HEK293T (cell line): ENCODE measurements around the gene RBBP6.

Experiments
- CTCF ChIA-PET: fragments of 350-600 bp; formaldehyde crosslinking; extraction: SDS; loops from one replicate; lab custom pipeline; 2021; ENCODE audit warnings: antibody characterized with exemption, inconsistent platforms; lab: Yijun Ruan, JAX
- POLR2A ChIA-PET: fragments of 350-600 bp; formaldehyde crosslinking; extraction: SDS; loops from one replicate; lab custom pipeline; 2020; ENCODE audit warnings: antibody characterized with exemption, inconsistent platforms; lab: Yijun Ruan, JAX
- DNase-seq: peaks from one replicate; pipeline ENCODE4 v3.0.0; 2012; ENCODE audit warnings: mixed read lengths; ENCODE audit errors: extremely low spot score
- ARNT ChIP-seq: fragments of 450-650 bp; IDR thresholded peaks from 2 replicates; pipeline ENCODE4 v1.6.1; 2017; ENCODE audit warnings: mild to moderate bottlenecking
- BHLHE40 ChIP-seq: fragments of 450-650 bp; IDR thresholded peaks from 2 replicates; pipeline ENCODE4 v1.6.1; 2016; ENCODE audit warnings: mild to moderate bottlenecking, moderate library complexity, borderline replicate concordance
- CTBP1 ChIP-seq: fragments of 450-650 bp; IDR thresholded peaks from 2 replicates; pipeline ENCODE4 v1.6.1; 2016; ENCODE audit warnings: borderline replicate concordance
- ELF4 ChIP-seq: fragments of 450-650 bp; IDR thresholded peaks from 2 replicates; pipeline ENCODE4 v1.6.1; 2017; ENCODE audit warnings: antibody characterized with exemption
- FOXA1 ChIP-seq: fragments of 450-650 bp; IDR thresholded peaks from 2 replicates; pipeline ENCODE4 v1.6.1; 2016; ENCODE audit warnings: mild to moderate bottlenecking
- FOXK2 ChIP-seq: fragments of 450-650 bp; IDR thresholded peaks from 2 replicates; pipeline ENCODE4 v1.6.1; 2016; ENCODE audit warnings: mild to moderate bottlenecking
- FOXM1 ChIP-seq: fragments of 450-650 bp; IDR thresholded peaks from 2 replicates; pipeline ENCODE4 v1.6.1; 2017; ENCODE audit warnings: mild to moderate bottlenecking, borderline replicate concordance
- HDGF ChIP-seq: fragments of 450-650 bp; IDR thresholded peaks from 2 replicates; pipeline ENCODE4 v1.6.1; 2017; ENCODE audit warnings: antibody characterized with exemption, borderline replicate concordance
- L3MBTL2 ChIP-seq: fragments of 450-650 bp; conservative IDR thresholded peaks from 2 replicates; pipeline ENCODE4 v1.6.1; 2016; ENCODE audit warnings: mild to moderate bottlenecking
- LEF1 ChIP-seq: fragments of 450-650 bp; IDR thresholded peaks from 2 replicates; pipeline ENCODE4 v1.6.1; 2017; ENCODE audit warnings: mild to moderate bottlenecking, borderline replicate concordance
- NFRKB ChIP-seq: fragments of 450-650 bp; IDR thresholded peaks from 2 replicates; pipeline ENCODE4 v1.6.1; 2016; ENCODE audit warnings: mild to moderate bottlenecking, moderate library complexity
- SP1 ChIP-seq: fragments of 450-650 bp; IDR thresholded peaks from 2 replicates; pipeline ENCODE4 v1.6.1; 2017
- SUZ12 ChIP-seq: fragments of 450-650 bp; IDR thresholded peaks from 2 replicates; pipeline ENCODE4 v1.6.1; 2016; ENCODE audit warnings: mild to moderate bottlenecking
- TARDBP ChIP-seq: fragments of 450-650 bp; IDR thresholded peaks from 2 replicates; pipeline ENCODE4 v1.6.1; 2016
- ZNF384 ChIP-seq: fragments of 450-650 bp; IDR thresholded peaks from 2 replicates; pipeline ENCODE4 v1.6.1; 2016
- TF ChIP-seq, protein P1 (sequence below): fragments of 450-650 bp; IDR thresholded peaks from 2 replicates; pipeline ENCODE4 v1.6.1; 2016

RBBP6 gene

DNA sequence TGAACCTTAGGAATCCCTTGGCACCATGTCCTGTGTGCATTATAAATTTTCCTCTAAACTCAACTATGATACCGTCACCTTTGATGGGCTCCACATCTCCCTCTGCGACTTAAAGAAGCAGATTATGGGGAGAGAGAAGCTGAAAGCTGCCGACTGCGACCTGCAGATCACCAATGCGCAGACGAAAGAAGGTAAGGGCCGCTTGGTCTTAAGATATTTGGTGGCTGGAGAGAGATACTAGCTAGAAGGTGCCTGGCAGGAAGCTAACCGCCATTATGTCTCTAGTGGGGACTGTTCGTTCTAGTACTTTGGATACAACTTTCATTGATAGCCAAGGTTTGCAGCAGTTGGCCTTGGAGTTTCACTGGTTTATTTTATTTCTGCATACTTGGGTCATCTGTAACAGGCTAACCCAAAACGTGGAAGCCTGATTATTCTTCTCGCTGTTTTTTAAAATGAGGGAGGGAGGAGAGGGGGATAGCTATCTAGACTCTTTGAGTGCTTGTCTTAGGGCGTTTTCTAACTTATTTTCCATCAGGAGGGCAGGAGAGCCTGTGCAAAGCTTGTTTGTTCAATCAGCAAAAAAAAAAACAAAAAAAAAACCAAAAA, 1.3 kb downstream of the RBBP6 start:
- TF ChIP-seq SP1, result no peak
- TF ChIP-seq, protein P1, sequence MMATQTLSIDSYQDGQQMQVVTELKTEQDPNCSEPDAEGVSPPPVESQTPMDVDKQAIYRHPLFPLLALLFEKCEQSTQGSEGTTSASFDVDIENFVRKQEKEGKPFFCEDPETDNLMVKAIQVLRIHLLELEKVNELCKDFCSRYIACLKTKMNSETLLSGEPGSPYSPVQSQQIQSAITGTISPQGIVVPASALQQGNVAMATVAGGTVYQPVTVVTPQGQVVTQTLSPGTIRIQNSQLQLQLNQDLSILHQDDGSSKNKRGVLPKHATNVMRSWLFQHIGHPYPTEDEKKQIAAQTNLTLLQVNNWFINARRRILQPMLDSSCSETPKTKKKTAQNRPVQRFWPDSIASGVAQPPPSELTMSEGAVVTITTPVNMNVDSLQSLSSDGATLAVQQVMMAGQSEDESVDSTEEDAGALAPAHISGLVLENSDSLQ, result no peak
- no peak for TF ChIP-seq ARNT
- no peak for TF ChIP-seq TARDBP
- no peak for TF ChIP-seq SUZ12
- no peak for TF ChIP-seq NFRKB
- TF ChIP-seq HDGF, result no peak
- TF ChIP-seq FOXK2, result no peak
- no peak for TF ChIP-seq L3MBTL2
- TF ChIP-seq BHLHE40, result no peak
- TF ChIP-seq FOXM1, result no peak
- TF ChIP-seq FOXA1, result no peak
- TF ChIP-seq LEF1, result no peak
- TF ChIP-seq ELF4, result no peak
- TF ChIP-seq ZNF384, result no peak
- TF ChIP-seq CTBP1, result no peak
- ChIA-PET POLR2A (no interaction called here), CTCF (interaction anchor here (0.6 kb wide), 1 partner anchor 26 kb away, joined by 3 read pairs; no protein-coding TSS in a partner anchor)
- no peak for DNase-seq

DNA sequence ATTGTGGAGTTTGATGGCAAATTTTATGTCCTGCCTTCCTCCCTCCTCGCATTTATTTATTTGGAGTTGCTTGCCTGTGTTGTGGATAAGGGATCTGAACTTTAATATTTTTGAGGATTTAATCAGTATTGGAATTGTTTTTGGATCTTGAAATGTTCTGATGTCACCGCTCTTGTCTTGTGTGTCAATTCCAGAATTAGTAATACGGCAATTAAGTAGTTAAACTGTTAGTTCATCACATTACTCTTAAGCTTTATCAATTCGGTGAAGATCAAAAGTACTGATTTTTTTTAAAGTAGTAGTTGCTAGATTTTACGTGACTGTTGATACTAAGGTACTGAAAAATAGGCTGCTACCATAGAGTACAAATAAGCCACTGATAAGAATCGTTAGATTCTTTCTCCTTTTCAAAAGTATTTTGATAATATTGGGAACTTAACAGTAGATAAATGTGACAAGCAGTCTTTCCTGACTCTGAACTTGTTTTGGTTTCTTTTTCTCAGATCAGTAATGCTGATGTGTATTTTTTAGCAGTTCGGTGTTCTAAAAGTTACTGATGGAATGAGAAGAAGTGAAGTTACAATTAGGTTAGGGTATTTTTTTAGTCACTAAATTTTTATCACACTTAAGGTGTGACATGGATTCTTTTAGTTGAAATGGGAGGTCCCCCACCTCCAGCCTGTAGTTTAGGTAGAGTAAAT, 2.0 kb downstream of the RBBP6 start:
- TF ChIP-seq LEF1, result no peak
- TF ChIP-seq FOXK2, result no peak
- no peak for TF ChIP-seq ARNT
- TF ChIP-seq ELF4, result no peak
- no peak for TF ChIP-seq ZNF384
- TF ChIP-seq NFRKB, result no peak
- TF ChIP-seq FOXA1, result no peak
- TF ChIP-seq L3MBTL2, result no peak
- TF ChIP-seq BHLHE40, result no peak
- TF ChIP-seq SUZ12, result no peak
- TF ChIP-seq TARDBP, result no peak
- TF ChIP-seq HDGF, result no peak
- TF ChIP-seq CTBP1, result no peak
- TF ChIP-seq, protein P1, result no peak
- CTCF ChIA-PET, result interaction anchor here (0.6 kb wide), 1 partner anchor 25 kb away, joined by 3 read pairs; no protein-coding TSS in a partner anchor
- no peak for DNase-seq
- POLR2A ChIA-PET, result interaction anchor here (0.7 kb wide), 1 partner anchor 614 kb away, joined by 3 read pairs; no protein-coding TSS in a partner anchor

DNA sequence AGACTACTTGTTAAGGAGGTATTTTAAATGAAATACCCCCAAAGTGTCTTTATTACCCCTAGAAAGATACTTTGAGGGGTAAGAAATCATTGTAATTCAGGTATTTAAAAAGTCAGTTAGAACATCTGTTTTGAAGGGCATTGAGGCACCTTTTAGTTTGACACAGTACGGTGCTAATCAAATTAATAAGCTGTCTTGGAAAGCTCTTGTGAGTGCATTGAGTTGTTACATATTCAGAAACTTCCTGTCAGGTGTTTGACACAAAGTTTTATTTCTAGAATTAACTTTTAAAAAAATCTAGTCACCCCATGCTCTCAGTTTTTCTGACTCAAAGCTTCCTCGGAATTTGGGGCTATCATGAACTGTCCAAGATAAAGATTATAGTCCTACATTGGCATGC, 4.6 kb downstream of the RBBP6 start:
- ChIA-PET CTCF (no interaction called here), POLR2A (no interaction called here)
- no peak for DNase-seq

DNA sequence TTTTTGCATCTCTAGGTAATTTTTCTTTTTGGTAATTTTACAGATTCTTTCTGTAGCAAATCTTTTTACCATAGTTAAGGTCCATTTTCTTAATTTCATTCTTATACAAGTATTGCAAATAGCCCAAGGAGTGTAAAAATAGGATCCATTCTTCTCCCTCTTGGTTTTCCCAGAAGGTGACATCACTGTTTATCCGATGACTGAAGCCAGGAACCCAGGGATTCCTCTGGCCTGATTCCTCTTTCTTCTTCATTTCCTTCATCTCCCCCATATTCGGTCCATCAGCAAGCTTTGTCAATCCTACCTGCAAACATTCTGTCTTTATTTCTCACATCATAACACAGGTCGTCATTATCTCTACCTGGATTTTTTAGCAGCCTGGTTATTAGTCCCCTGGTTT, 5.3 kb downstream of the RBBP6 start:
- CTCF ChIA-PET, result no interaction called here
- POLR2A ChIA-PET, result no interaction called here
- DNase-seq, result no peak
- TF ChIP-seq HDGF (no peak), LEF1 (no peak), FOXM1 (no peak), SUZ12 (no peak)

More for the DNA sequence above, 4.6 kb downstream of the RBBP6 start:
- no peak for TF ChIP-seq HDGF
- no peak for TF ChIP-seq ARNT
- no peak for TF ChIP-seq TARDBP
- TF ChIP-seq, protein P1, result no peak

DNA sequence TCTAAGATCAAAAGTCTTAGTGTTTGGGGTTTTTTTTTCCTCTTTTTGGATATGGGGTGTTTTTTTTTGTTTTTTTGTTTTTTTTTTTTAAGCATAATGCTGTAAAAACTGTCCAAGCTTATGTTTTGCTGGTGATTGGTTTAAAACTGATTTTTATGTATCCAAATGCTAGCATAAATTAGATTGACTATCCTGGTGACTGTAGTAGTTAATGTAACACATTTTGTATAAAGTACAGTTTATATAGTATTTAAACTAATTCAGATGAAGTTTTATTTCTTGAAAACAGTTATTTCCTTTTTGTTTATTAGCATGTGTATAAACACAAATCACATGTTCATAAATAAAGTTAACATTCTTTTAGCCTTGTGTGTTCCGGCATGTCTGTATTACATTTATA, 10.9 kb downstream of the RBBP6 start:
- DNase-seq, result no peak
- POLR2A ChIA-PET, result no interaction called here
- no peak for TF ChIP-seq ELF4
- CTCF ChIA-PET, result no interaction called here

DNA sequence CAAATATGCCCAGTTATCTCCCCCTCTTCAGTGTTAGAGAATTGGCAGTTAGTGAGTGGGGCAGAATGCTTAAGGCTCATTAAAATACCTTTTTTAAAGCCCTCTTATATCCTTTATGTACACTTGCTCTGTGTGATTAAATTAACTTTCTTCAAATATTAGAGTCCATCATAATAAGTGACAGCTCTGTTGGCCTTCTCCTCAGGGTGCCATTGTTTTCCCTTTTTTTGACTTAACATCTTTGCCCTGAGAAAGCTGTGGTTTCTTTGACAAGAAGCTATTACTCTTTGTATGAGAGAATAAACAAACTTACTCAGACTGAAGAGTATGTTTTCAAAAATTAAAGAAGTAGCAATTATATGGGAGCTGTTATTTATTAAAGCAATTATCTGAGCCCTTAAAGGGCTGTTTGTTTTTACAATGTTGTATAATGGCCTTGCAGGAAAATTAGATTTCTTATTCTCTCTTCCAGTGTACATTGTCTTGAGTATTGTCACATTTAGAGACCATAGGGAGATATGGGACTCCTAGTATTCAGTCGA, 13.4 kb downstream of the RBBP6 start:
- POLR2A ChIA-PET, result no interaction called here
- TF ChIP-seq HDGF (no peak), ZNF384 (no peak)
- TF ChIP-seq, protein P1, result peak; percentile 19; the same call in 1 of the 2 replicates
- DNase-seq, result no peak
- CTCF ChIA-PET, result interaction anchor here (0.6 kb wide), 1 partner anchor 1061 kb away, joined by 4 read pairs; no protein-coding TSS in a partner anchor
